Erythroblast (primary cell): ENCODE data around the gene TBC1D2.
A peak's percentile ranks its signal among the peaks of the same experiment; 100 is the strongest.

ENCODE experiments used
- DNase-seq, 2 experiments: peaks; one replicate each; lab custom pipeline; 2025; lab: John Stamatoyannopoulos, UW
- GATA1 ChIP-seq: IDR thresholded peaks from 2 replicates; pipeline ENCODE4 v1.6.1; 2011; ENCODE audit warnings: low read depth, mild to moderate bottlenecking, control low read depth, low read length, moderate library complexity
- POLR2A ChIP-seq: IDR thresholded peaks from 2 replicates; pipeline ENCODE4 v1.6.1; 2011; ENCODE audit warnings: mild to moderate bottlenecking, low read length

The TBC1D2 gene

DNA sequence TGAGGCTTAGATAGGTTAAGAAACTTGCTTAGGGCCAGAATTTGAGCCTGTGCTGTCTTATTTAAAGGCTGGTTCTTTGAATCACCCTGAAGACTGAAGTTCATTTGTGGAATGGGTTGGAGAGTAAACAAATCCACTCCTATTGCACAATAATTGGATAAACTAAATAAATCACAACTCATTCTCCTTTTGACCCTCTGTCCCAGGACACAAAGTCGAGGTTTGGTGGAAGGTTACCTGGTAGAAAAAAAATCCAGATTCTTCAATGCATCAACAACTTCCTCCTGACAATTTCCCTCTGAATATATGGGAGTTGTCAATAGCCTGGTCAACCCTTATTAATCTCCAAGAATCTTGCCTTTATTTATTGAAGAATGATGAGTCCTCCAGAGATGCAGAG lies 28.9 kb downstream of the TBC1D2 start:
- no peak for TF ChIP-seq POLR2A
- no peak for TF ChIP-seq GATA1
- DNase-seq, result no peak

DNA sequence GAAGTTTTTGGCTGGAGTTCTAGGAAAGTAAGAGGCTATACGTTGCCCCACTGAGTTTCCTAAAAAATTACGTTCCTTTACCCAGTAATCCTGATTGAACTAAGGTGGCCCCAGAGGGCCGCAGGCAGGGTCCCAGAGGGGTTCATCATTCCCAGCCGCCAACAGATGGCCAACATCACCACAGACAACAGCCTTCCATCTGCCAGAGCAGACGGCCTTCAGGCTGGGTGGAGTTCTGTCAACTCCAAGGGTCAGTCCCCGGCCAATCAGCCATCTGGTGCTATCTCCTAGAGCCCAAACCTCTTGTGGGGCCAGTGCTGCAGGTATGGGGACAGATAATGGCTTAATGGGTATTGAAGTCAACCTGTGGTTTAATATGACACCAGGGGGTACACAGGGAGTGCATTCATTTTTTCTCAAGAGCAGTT lies 30.4 kb downstream of the TBC1D2 start:
- TF ChIP-seq GATA1, result peak; percentile 68
- no peak for TF ChIP-seq POLR2A
- peak; percentile 79 to 96 for DNase-seq

DNA sequence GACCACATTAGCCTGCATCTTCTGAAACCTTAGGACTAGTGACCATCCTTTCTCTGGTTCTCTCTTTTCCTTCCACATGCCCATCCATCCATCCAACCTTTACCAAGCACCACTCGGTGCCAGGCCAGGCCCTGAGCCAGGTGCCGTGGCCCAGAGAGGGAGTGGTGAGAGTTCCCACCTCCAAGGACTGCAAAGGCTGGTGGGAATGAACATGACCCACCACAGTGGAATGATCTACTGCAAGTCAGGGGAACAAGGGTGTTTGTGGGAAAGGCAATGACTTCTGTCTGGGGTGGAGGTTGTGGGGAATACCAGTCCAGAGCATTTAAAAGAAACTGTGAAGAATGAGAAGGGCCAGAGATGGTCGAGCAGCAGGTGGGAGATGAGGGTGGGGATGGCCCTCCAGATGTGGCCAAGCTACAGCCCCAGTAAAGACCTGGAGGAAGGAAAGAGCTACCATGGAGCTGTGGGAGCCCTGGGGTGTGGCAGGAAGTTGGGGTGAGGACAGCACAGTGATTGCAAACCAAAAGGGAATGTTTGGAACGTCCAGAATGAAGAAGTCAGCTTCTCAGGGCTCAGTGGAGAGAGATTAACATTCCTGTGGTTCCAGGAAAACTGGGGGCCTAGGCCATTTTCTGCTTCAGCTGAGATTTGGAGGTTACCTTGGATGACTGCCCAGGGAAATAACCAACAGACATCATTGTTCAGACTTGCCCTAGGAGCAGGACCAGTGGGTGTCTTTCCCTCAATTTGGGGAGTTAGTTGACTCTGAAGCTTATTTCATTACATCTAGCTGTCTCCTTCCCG lies 32.4 kb downstream of the TBC1D2 start:
- TF ChIP-seq GATA1 (no peak), POLR2A (no peak)
- DNase-seq, result no peak

DNA sequence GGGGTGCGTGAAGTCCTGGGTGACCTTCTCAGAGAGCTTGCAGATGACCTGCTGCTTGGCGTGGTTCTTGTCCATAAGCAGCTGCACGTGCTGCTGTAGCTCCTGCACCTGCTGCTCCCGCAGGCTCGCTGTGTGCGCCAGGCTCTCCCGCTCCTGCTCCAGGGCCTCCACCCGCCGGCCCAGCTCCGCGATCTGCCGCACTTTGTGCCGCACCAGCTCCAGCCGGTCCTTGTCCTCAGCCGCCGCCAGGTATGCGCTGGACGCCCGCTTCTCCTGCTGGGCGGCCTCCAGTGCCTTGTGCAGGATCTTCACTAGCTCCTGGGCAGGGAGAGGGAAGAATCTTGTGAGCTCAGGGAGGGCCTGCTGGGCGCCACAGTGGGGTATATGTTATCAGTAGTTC lies 34.5 kb downstream of the TBC1D2 start:
- TF ChIP-seq POLR2A, result no peak
- TF ChIP-seq GATA1, result no peak

DNA sequence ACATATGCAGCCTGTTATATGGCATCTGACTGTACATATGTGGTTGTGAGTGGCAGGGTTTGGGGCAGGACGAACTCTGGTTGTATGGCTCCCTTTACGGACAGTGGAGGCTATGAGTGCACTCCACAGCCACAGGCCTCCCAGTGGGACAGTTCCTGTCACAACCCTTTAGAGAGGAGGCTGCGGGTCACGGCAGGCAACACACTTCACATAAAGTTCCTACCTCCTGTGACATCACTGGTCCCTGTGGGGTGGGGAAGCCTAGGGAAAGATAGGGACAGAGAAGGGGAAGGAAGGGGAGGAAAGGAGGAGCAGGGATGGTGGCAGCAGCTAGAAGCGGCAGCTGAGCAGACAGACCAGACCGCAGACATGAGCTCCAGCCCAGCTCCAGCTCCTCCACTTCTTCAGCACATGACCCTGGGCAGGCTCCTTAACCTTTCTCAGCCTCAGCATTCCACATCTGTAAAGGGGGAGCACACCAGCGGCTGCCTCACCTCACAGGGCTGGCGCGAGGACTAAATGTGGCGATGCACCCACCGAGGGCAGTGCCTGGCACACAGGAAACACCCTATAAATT lies 35.6 kb downstream of the TBC1D2 start:
- TF ChIP-seq GATA1, result no peak
- TF ChIP-seq POLR2A, result no peak
- no peak for DNase-seq

More for the DNA sequence above, 34.5 kb downstream of the TBC1D2 start:
- DNase-seq, result no peak

DNA sequence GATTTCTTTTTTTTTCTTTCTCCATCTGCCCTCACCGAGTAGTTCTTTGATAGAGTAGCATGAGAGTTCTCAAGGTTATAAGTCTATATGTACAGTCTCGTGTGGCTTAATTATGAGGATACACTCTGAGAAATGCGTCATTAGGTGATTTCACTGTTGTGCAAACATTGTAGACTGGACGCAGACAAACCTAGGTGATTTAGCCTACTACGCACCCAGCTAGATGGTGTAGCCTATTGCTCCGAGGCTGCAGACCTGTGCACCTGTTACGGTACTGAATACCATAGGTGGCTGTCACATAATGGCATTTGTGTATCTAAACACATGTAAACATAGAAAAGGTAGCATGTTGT lies 36.1 kb downstream of the TBC1D2 start:
- no peak for DNase-seq
- TF ChIP-seq GATA1 (no peak), POLR2A (no peak)

DNA sequence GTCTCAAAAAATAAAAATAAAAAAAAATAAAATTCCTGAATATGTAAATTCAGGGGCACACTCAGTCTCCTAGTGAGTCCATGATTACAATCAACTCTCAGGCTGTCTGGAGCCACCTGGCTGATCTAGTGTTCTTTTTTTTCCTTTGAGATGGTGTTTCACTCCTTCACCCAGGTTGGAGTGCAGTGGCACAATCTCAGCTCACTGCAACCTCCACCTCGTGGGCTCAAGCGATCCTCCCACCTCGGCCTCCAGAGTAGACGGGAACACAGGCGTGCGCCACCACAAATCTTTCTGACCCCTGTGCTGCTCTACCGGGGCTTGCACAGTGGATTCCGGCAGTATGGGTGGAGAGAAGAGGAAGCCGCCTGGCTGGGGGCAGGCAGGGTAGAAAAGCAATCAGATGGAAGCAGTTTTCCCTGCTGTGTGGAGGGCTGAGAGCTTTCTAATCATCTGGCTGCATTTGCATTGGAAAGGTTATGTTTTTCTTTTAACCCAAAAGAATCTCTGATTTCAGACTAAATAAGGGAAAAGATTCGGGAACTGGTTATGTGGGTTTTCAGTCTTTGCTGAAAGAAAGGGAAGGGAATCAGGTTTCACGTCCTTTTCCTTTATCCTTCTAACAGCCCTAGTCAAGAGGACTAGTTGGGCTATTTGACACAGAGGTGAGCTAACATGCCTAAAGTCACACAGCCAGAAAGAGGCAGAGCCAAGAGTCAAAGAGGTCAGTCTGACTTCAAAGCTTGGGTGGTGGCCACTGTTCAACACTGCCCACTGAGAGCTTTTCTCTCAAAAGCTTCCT lies 36.7 kb downstream of the TBC1D2 start:
- no peak for DNase-seq
- no peak for TF ChIP-seq POLR2A
- no peak for TF ChIP-seq GATA1

DNA sequence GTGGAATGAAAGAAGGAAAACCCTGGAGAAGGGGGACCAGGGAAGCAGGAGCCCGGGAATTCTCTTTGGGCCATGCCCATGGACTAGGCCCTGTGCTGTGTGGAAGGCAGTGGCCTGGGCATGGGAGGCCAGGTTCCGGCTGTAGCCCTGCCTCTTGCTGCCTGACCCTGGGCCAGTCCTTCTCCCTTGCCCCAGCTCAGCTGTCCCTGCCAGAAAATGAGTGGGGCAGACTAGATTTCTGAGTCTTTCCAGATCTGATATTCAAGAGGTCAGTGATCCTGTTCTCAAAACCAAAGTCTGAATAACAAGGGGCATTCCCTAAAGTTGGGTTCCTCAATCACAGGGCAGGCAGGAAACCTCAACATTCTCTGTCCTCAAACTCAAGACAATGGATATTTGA lies 38.2 kb downstream of the TBC1D2 start:
- TF ChIP-seq POLR2A (no peak), GATA1 (no peak)

DNA sequence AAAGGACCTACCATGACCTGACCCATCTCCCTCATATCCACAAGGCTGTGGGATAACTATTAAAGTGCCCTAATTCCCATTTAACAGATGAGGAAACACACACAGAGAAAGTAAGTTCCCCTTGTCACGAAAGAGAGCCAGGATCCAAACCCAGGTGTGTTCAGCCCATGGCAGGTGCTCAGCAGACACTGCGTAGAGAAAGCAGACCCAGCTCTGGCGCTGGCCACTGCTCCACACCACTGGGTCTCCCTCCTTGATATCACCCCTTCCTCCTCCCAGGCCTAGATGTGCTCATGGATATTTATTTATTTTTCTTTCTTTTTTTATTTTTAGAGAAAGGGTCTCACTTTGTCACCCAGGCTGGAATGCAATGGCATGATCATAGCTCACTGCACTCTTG lies 39.1 kb downstream of the TBC1D2 start:
- TF ChIP-seq POLR2A, result no peak
- no peak for TF ChIP-seq GATA1
- no peak for DNase-seq

More for the DNA sequence above, 38.2 kb downstream of the TBC1D2 start:
- DNase-seq, result no peak

DNA sequence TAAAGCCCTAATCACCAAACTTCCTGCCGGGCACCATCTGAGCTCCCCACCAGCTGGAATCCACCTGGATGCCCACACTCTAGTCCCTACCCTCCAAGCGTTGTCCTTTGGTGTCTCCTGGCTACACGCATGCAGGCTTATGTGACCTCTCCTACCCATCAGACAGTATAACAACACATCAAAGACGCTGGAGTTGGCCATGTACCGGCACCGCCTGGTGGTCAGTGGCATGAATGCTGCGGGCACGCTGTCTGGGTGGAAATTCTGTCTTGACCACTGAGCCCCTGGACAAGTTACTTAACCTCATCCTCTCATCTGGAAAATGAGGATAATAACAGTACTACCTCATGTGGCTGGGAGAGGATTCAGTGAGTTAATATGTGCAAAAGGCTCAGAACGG lies 39.6 kb downstream of the TBC1D2 start:
- DNase-seq, result peak; percentile 19 to 25
- no peak for TF ChIP-seq POLR2A
- TF ChIP-seq GATA1, result no peak

DNA sequence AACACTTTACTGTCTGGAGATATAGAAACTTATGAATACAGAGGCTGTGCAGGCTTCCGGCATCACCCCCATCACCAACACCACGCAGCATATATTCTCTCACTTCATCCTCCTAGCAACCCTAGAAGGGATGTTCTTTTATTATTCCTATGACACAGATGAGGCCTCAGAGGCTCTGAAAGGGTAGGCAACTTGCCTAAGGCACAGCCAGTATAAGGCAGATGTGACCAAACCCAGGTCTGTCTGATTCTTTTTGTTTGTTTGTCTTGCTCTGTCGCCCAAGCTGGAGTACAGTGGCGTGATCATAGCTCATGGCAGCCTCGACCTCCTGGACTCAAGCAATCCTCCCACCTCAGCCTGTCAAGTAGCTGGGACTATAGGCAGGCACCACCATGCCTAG lies 40.2 kb downstream of the TBC1D2 start:
- TF ChIP-seq POLR2A, result no peak
- TF ChIP-seq GATA1, result no peak
- DNase-seq, result no peak

DNA sequence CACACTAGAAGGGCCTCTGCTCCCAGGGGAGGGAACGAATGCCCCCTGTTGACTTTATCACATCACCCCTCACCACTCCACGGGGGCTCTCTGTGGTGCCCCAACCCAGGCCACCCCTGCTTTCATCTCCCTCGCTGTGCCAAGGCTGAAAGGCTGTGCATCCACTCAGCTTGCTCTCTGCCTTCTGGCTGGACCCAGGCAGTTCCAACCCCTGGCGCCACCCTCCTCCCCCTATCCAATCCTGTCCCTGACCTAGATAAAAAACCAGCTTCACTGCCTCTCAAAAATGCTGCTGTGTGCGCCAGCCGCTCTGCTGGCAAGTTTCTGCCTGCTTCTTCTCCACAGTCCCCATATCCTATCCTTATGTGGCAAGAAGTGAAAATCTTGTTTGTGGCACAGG lies 40.6 kb downstream of the TBC1D2 start:
- TF ChIP-seq GATA1, result no peak
- no peak for TF ChIP-seq POLR2A
- DNase-seq, result no peak

DNA sequence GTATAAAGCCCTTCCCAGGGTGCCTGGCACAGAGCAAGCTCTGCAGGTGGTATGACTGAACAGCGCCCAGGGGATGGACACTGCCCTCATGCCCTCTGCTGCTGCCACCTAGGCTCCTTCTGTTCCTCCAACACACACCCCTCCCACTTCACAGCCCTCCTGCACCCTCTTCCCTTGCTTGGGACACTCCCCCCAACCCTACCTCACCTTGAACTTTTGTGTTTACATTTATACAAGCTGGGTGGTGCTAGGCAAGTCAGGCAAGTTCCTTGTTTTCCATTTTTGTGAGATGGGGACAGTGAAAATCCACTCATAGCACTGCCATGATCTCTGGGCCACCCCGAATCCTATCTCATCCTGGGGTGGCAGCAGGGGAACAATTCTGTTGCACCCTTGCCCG lies 44.2 kb downstream of the TBC1D2 start:
- TF ChIP-seq POLR2A (no peak), GATA1 (no peak)
- DNase-seq, result no peak

DNA sequence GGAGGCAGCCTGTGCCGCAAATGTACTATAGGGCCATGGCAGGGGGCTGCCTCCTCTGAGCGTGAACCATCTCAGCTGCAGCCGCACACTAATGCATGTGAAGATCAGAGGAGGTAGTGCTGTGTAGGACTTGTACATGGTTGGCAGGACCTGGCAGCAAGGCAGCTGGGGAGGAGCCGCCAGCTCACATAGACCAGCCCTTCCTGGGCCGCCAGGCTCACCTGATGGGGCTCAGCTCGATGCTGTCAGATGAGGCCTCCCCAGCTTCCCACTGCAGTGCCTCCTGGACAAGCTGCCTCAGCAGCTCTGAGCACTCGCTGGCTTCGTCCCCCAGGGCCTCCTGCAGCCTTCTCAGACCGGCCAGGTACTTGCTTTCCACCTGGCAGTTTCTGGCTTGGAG lies 45.0 kb downstream of the TBC1D2 start:
- TF ChIP-seq GATA1, result no peak
- no peak for TF ChIP-seq POLR2A
- DNase-seq, result no peak
